Upper lobe of right lung (tissue), 1 donor: ENCODE measurements around the gene ANXA1. TPM values are rescaled to one million over a fixed set of nuclear protein-coding genes. Genes with fewer than 3 reads are reported as not detected.
"Not testable (repeated sequence)": the region's sequence is repeated elsewhere in the genome, so short reads cannot be mapped to it uniquely, and the experiment has no call there.

Source experiments
- ATAC-seq: fragments of 200-7000 bp; cut with Tn5 transposase; one replicate; pipeline ENCODE4 v1.9.1; 2020; ENCODE audit warnings: mild to moderate bottlenecking, moderate library complexity
- DNase-seq: peaks from one replicate; pipeline ENCODE4 v3.0.0-alpha.2; 2020
- H3K27ac ChIP-seq: fragments of 200-600 bp; one replicate; pipeline ENCODE4 v1.8.0; 2022
- H3K27me3 ChIP-seq: fragments of 200-600 bp; one replicate; pipeline ENCODE4 v1.8.0; 2022; ENCODE audit warnings: mild to moderate bottlenecking
- H3K36me3 ChIP-seq: fragments of 200-600 bp; one replicate; pipeline ENCODE4 v1.8.0; 2022
- H3K4me1 ChIP-seq: fragments of 200-600 bp; one replicate; pipeline ENCODE4 v1.8.0; 2022
- H3K4me3 ChIP-seq: fragments of 200-600 bp; one replicate; pipeline ENCODE4 v1.8.0; 2022; ENCODE audit warnings: mild to moderate bottlenecking
- H3K9me3 ChIP-seq: fragments of 200-600 bp; one replicate; pipeline ENCODE4 v1.8.0; 2022
- CTCF ChIP-seq: fragments of 200-600 bp; IDR thresholded peaks from one replicate; pipeline ENCODE4 v1.8.0; 2022; ENCODE audit warnings: antibody characterized with exemption
- intact Hi-C: fragments of 100-400 bp; cut with DNase I; formaldehyde crosslinking; loops from one replicate; pipeline ENCODE4 v1.11.0; 2022
- long read RNA-seq: library from polyadenylated mRNA; unstranded; transcript quantifications from one replicate; pipeline ENCODE4 v2.0.0, GENCODE V29; 2021
- total RNA-seq: library from RNA; stranded (reverse); fragmentation: NEBNext Ultra II Directional; extraction: Animal tissue kit (Norgen Biotek cat#: 25700); gene quantifications from one replicate; pipeline ENCODE4 v1.2.1, GENCODE V29; 2021
- donor health status: DM: no; HTN: yes; CAD: no; lungs with severe emphysema.

Gene ANXA1
- 314 TPM for total RNA-seq
- long read RNA-seq, transcript ANXA1-201 (13 exons, 1,509 nt), result major isoform, 368 of 405 reads
- long read RNA-seq, partial matches to known transcripts, result 4 of 405 reads
- long read RNA-seq, other reads (novel, unspliced or antisense), result 32 of 405 reads

GRCh38 chr9:73151653-73152542 is at the start of gene ANXA1:
Gene ANXA1 (plus strand): TSS chr9:73151865. CDS start chr9:73158536, 6,671 bp downstream.
- Histone ChIP-seq H3K4me1 (peaks cover 61% of the 10 kb centered on the region), H3K27me3 (no peaks in the 10 kb centered on the region), H3K36me3 (no peaks in the 10 kb centered on the region), H3K9me3 (no peaks in the 10 kb centered on the region), H3K4me3 (peak within 1 kb of the TSS; percentile 58), H3K27ac (peak within 1 kb of the TSS; percentile 90)
- ATAC-seq (peak; percentile 87), DNase-seq (no peak)
- intact Hi-C loops, result no loop called here
- no peak for TF ChIP-seq CTCF

- DNase-seq, result no peak
- Histone ChIP-seq H3K36me3 (no peaks in the 10 kb centered on the region), H3K27ac (no peak overlapping the region), H3K4me3 (no peak overlapping the region), H3K9me3 (no peaks in the 10 kb centered on the region), H3K4me1 (no peaks in the 10 kb centered on the region), H3K27me3 (no peaks in the 10 kb centered on the region)
- TF ChIP-seq CTCF, result no peak
- intact Hi-C loops, result no loop called here
- no peak for ATAC-seq
Measured at GRCh38 chr9:73104342-73104741, 47.3 kb upstream of the ANXA1 start.

GRCh38 chr9:73104921-73105320 is 46.7 kb upstream of the ANXA1 start:
- no peak overlapping the region for H3K4me3 ChIP-seq
- no peaks in the 10 kb centered on the region for H3K36me3 ChIP-seq
- no peak for TF ChIP-seq CTCF
- no peaks in the 10 kb centered on the region for H3K4me1 ChIP-seq
- no peaks in the 10 kb centered on the region for H3K9me3 ChIP-seq
- intact Hi-C loops, result loop anchor here (5.0 kb wide), 1 partner anchor 77 kb away; no protein-coding TSS in a partner anchor
- DNase-seq (no peak), ATAC-seq (no peak)
- no peaks in the 10 kb centered on the region for H3K27me3 ChIP-seq
- no peak overlapping the region for H3K27ac ChIP-seq

- ATAC-seq, result peak; percentile 95
- not testable (repeated sequence) for H3K27me3 ChIP-seq, H3K4me3 ChIP-seq, H3K9me3 ChIP-seq, H3K36me3 ChIP-seq, DNase-seq, H3K27ac ChIP-seq, H3K4me1 ChIP-seq
- TF ChIP-seq CTCF, result peak; percentile 84
- intact Hi-C loops, result loop anchor here (5.0 kb wide), 1 partner anchor 75 kb away; no protein-coding TSS in a partner anchor
Measured at GRCh38 chr9:73107489-73108069, 44.1 kb upstream of the ANXA1 start.

- H3K9me3 ChIP-seq, result no peaks in the 10 kb centered on the region
- ATAC-seq, result no peak
- no peaks in the 10 kb centered on the region for H3K27me3 ChIP-seq
- no peak for DNase-seq
- intact Hi-C loops, result no loop called here
- TF ChIP-seq CTCF, result no peak
- H3K4me1 ChIP-seq, result no peaks in the 10 kb centered on the region
- no peak overlapping the region for H3K4me3 ChIP-seq
- no peak overlapping the region for H3K27ac ChIP-seq
- no peaks in the 10 kb centered on the region for H3K36me3 ChIP-seq
Measured at GRCh38 chr9:73114058-73114457, 37.6 kb upstream of the ANXA1 start.
